OCI-LY7 (cell line): ENCODE results near the gene TLX1. TPM values are rescaled to one million over a fixed set of nuclear protein-coding genes. Genes with fewer than 3 reads are reported as not detected.

ENCODE experiments used
- BruUV-seq: library from RNA; stranded (reverse); fragments of 400-500 nt; replicated peaks from 2 replicates; lab custom pipeline; 2021; lab: Mats Ljungman, UMichigan
- CTCF ChIA-PET: fragments of 300-600 bp; sonication (Branson Sonifier 250); formaldehyde crosslinking; loops from one replicate; lab custom pipeline; 2022; ENCODE audit warnings: antibody characterized with exemption; ENCODE audit not compliant: unreplicated experiment; lab: Charles Lee
- POLR2A ChIA-PET: fragments of 300-600 bp; sonication (Branson Sonifier 250); formaldehyde crosslinking; loops from one replicate; lab custom pipeline; 2022; ENCODE audit warnings: antibody characterized with exemption; lab: Charles Lee
- DNase-seq: peaks from one replicate; pipeline ENCODE4 v3.0.0-alpha.2; 2015; ENCODE audit warnings: low spot score
- H2AFZ ChIP-seq: fragments of 200-600 bp; sonication (generic), shearing (Covaris generic); 2 replicates; pipeline ENCODE4 v1.6.1; 2014; ENCODE audit warnings: mild to moderate bottlenecking, antibody characterized with exemption, low read length, moderate library complexity
- H3K27ac ChIP-seq: fragments of 200-600 bp; sonication (generic); 2 replicates; pipeline ENCODE4 v1.5.1; 2014; ENCODE audit warnings: mixed run types, low read depth, mild to moderate bottlenecking, moderate library complexity, low read length, inconsistent platforms; ENCODE audit not compliant: poor library complexity, severe bottlenecking
- H3K36me3 ChIP-seq: fragments of 200-600 bp; sonication (generic); 2 replicates; pipeline ENCODE4 v1.6.1; 2014; ENCODE audit warnings: mild to moderate bottlenecking, antibody characterized with exemption, low read length, moderate library complexity, mixed read lengths; ENCODE audit not compliant: insufficient read depth
- H3K4me1 ChIP-seq: fragments of 200-600 bp; sonication (generic); 2 replicates; pipeline ENCODE4 v1.5.1; 2014; ENCODE audit warnings: mild to moderate bottlenecking, low read length; ENCODE audit not compliant: insufficient read depth, poor library complexity, severe bottlenecking
- H3K4me2 ChIP-seq: fragments of 200-600 bp; sonication (generic); 2 replicates; pipeline ENCODE4 v1.6.1; 2014; ENCODE audit warnings: mild to moderate bottlenecking, low read length
- H3K4me3 ChIP-seq: fragments of 200-600 bp; sonication (generic); 2 replicates; pipeline ENCODE4 v1.5.1; 2014; ENCODE audit warnings: mild to moderate bottlenecking, low read depth, low read length; ENCODE audit not compliant: poor library complexity, severe bottlenecking
- H3K79me2 ChIP-seq: fragments of 200-600 bp; sonication (generic); 2 replicates; pipeline ENCODE4 v1.6.1; 2016; ENCODE audit warnings: low read depth, mild to moderate bottlenecking, low read length, moderate library complexity, mixed read lengths; ENCODE audit not compliant: insufficient read depth
- H3K9me2 ChIP-seq: fragments of 200-600 bp; sonication (generic); 2 replicates; pipeline ENCODE4 v1.6.1; 2016; ENCODE audit warnings: mild to moderate bottlenecking, low read length, mixed read lengths; ENCODE audit not compliant: insufficient read depth
- H3K9me3 ChIP-seq: fragments of 200-600 bp; sonication (generic); 2 replicates; pipeline ENCODE4 v1.6.1; 2014; ENCODE audit warnings: mild to moderate bottlenecking, mixed run types, low read length, mixed read lengths
- H4K20me1 ChIP-seq: fragments of 200-600 bp; sonication (generic); 2 replicates; pipeline ENCODE4 v1.6.1; 2014; ENCODE audit warnings: mild to moderate bottlenecking, antibody characterized with exemption, low read length, moderate library complexity, mixed read lengths; ENCODE audit not compliant: insufficient read depth
- EZH2phosphoT487 ChIP-seq: fragments of 200-600 bp; sonication (generic); IDR thresholded peaks from 2 replicates; pipeline ENCODE4 v1.6.1; 2018; ENCODE audit warnings: low read depth, borderline replicate concordance, mild to moderate bottlenecking, mixed run types, antibody characterized with exemption, low read length, moderate library complexity, mixed read lengths
- intact Hi-C: fragments of 100-400 bp; cut with micrococcal nuclease; formaldehyde crosslinking; loops from one replicate; pipeline ENCODE4 v1.10.0; 2022; ENCODE audit not compliant: unreplicated experiment
- total RNA-seq, 2 experiments: library from RNA; depleted of rRNA in 1 of 2; stranded (reverse); fragments of >200 nt in 1 of 2; shearing (Covaris generic) in 1 of 2; gene quantifications; 2 replicates each; pipeline ENCODE4 v1.2.3, GENCODE V29; 2014 to 2022
- TF ChIP-seq, protein P1 (sequence below): fragments of 200-600 bp; sonication (generic); conservative IDR thresholded peaks from 2 replicates; pipeline ENCODE4 v1.5.1; 2014; ENCODE audit warnings: mild to moderate bottlenecking, antibody characterized with exemption, low read length, moderate library complexity, mixed read lengths

TLX1 gene
- total RNA-seq, 2 experiments from 2014 or later = not detected

DNA sequence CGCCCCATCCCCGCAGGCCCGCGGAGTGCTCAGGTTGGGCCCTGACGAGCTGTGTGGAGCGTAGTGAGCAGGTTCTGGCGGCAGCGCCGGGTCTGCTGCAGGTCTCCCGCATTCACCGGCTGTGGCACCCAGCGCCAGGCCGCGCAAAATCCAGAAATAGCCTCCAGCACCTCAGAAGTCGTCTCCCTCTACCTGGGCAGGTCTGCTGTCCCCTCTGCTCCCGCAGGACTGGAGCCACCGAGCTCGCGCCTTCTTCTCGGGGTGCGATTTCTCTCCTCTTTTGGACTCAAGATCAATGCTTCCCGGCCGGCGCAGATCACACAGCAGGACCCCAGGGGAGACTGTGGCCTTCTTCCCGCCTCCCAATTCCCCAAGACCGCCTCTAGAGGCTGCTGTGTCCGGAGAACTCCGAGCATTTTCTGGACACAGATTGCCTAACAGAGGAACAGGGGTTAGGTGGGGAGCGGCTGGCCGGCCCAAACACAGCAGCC, 8.4 kb downstream of the TLX1 start:
- H3K27ac ChIP-seq = no peak overlapping the region
- H3K4me2 ChIP-seq = no peak overlapping the region
- no peaks in the 10 kb centered on the region for H3K36me3 ChIP-seq
- ChIA-PET POLR2A (no interaction called here), CTCF (interaction anchor here (0.6 kb wide), 1 partner anchor 964 kb away, joined by 3 read pairs; no protein-coding TSS in a partner anchor)
- H3K4me1 ChIP-seq = no peaks in the 10 kb centered on the region
- no peaks in the 10 kb centered on the region for H3K9me3 ChIP-seq
- H2AFZ ChIP-seq = no peak overlapping the region
- no peaks in the 10 kb centered on the region for H4K20me1 ChIP-seq
- no peak for TF ChIP-seq EZH2phosphoT487
- TF ChIP-seq, protein P1, sequence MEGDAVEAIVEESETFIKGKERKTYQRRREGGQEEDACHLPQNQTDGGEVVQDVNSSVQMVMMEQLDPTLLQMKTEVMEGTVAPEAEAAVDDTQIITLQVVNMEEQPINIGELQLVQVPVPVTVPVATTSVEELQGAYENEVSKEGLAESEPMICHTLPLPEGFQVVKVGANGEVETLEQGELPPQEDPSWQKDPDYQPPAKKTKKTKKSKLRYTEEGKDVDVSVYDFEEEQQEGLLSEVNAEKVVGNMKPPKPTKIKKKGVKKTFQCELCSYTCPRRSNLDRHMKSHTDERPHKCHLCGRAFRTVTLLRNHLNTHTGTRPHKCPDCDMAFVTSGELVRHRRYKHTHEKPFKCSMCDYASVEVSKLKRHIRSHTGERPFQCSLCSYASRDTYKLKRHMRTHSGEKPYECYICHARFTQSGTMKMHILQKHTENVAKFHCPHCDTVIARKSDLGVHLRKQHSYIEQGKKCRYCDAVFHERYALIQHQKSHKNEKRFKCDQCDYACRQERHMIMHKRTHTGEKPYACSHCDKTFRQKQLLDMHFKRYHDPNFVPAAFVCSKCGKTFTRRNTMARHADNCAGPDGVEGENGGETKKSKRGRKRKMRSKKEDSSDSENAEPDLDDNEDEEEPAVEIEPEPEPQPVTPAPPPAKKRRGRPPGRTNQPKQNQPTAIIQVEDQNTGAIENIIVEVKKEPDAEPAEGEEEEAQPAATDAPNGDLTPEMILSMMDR = no peak
- no TSS peak for BruUV-seq
- H3K9me2 ChIP-seq = no peaks in the 10 kb centered on the region
- intact Hi-C loops = no loop called here
- H3K79me2 ChIP-seq = no peaks in the 10 kb centered on the region
- no peak overlapping the region for H3K4me3 ChIP-seq
- DNase-seq = no peak

DNA sequence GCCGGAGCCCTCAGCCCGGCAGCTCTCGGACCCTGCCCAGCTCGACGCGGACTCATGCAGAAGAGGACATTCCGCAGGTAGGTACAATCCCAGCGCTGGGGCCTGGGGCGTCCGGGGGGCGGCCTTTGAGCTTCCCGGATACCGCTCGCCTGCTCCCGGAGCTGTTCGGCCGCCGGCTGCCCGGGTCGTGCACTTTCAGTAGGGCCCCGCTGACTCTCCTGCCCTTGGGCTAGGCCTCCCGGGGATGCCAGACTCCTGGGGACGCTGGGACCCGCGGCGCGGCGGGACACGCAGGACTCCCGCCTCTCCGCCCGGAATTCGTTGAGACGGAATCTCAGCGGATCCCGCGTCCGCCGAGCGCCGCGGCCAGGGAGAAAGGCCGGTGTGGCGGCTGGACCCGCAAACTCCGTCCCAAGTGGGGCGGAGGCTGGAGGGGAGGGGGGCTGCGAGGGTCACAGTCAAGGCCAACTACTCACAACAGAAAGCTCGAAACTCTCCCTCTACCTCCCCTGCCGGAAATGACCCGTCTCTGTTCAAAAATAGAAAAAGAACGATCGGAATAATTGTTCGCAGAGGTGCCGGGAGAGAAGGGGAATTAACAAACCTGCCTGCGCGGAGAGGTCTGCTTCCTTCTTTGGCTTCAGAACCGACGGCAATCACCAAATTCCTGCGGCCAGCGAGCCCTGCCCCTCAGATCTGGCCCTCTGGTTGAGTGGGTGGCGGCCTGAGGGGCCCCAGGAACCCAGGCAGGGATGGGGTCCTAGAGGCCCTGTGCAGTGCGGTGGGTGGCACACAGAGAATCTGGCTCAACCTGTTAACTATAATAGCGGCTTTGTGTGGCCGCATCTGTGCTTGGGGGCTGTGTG, 9.2 kb downstream of the TLX1 start:
- Histone ChIP-seq H3K9me2 (no peaks in the 10 kb centered on the region), H3K4me1 (no peaks in the 10 kb centered on the region), H4K20me1 (no peaks in the 10 kb centered on the region), H3K4me3 (no peak overlapping the region), H3K9me3 (no peaks in the 10 kb centered on the region), H3K4me2 (no peak overlapping the region), H3K36me3 (no peaks in the 10 kb centered on the region), H2AFZ (no peak overlapping the region), H3K79me2 (no peaks in the 10 kb centered on the region), H3K27ac (no peak overlapping the region)
- no peak for DNase-seq
- ChIA-PET CTCF (no interaction called here), POLR2A (no interaction called here)
- intact Hi-C loops = loop anchor here (5.0 kb wide), 1 partner anchor 83 kb away; no protein-coding TSS in a partner anchor
- BruUV-seq = no TSS peak
- TF ChIP-seq EZH2phosphoT487 = no peak
- TF ChIP-seq, protein P1 = no peak
